SHP77 treated with DMSO at 0.1 percent for 48 hours (cell line): ENCODE results near the gene TUBA4A.
"Not testable (repeated sequence)": the region's sequence is repeated elsewhere in the genome, so short reads cannot be mapped to it uniquely, and the experiment has no call there.

Experiments used
- DNase-seq: peaks from one replicate; lab custom pipeline; 2025; lab: John Stamatoyannopoulos, UW

TUBA4A gene

DNA sequence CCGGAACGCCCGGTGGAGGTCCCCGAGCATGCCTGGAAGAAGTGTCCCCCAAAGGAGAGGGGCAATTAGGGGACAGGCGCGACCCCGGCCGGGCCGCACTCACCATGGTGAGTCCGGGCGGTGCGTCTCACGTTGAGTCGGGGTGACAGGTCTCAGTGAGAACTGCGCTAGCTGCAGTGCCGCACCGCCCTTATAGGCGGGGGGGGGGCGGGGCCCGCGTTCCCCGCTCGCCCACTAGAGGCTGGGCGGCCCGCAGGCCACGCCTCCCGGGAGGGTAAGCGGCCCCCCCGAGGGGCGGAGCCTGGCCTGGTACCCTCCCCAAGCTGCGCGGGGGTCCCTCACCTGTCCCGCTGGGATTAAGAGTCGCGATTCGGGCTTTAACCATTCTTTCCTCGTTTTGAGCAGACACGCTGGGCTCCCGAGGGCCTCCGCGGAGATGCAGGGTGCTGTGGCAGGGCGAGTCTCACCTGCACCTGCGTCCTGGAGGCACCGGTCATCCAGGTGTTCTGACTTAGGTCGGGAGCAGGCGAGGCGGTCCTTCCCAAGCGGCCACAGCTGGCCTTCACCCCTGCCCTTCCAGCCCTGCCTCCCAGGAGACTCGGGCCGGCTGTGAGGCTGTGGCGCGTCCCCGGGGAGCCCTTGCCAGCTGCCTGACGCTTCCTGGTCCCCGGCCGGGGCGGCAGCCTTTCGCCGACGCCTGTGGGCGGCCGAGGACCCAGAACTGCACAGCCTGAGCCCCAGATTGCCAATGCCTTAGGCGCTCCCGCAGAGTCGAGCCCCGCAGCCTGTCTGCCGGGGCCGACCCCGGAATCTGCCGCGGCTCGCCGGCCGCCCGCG lies at the start of gene TUBA4A:
TUBA4A (minus strand) TSS at position 166 of the 837 bp plus-strand sequence; CDS start at position 106, 60 bp downstream.
- DNase-seq = peak; percentile 61

GRCh38 chr2:219302412-219302968 lies 48.8 kb upstream of the TUBA4A start:
- DNase-seq = no peak

DNA sequence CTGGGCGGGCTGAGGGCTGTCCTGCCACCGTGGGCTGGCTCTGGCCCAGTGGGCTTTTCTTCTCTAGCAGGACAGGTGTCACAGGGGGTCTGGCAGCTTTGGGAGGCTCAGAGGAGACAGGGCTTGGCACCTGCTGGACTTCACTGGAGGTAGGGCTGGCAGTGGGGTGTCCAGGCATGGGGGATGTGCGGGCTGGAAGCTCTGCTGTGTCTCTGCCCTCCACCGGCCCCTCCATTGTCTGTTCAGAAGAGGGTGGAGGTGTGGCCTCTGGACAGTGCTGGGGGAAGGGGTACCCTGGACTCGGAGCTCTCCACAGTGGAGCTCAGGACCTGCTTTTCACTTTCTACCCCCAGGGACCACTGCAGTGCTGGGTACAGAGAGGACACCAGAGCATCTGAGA lies 46.3 kb upstream of the TUBA4A start:
- no peak for DNase-seq

DNA sequence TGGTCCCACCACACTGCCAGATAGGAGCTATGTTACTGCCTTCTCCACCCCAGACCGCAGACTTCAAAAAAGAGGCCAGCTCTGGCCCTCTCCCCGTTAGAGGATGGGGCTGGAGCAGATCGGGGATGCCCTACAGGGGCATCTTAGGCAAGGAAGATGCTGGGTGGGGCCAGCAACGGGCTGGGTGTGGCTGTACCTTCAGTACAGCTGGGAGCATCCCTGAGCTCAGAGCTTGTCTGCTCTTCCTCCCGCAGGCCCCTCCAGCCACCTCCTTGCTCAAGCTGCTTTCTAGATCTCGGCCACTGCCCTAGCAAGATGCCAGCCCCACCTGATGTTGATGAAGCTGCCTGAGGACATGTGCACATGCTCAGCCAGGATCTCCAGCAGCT lies 45.6 kb upstream of the TUBA4A start:
- DNase-seq = no peak

DNA sequence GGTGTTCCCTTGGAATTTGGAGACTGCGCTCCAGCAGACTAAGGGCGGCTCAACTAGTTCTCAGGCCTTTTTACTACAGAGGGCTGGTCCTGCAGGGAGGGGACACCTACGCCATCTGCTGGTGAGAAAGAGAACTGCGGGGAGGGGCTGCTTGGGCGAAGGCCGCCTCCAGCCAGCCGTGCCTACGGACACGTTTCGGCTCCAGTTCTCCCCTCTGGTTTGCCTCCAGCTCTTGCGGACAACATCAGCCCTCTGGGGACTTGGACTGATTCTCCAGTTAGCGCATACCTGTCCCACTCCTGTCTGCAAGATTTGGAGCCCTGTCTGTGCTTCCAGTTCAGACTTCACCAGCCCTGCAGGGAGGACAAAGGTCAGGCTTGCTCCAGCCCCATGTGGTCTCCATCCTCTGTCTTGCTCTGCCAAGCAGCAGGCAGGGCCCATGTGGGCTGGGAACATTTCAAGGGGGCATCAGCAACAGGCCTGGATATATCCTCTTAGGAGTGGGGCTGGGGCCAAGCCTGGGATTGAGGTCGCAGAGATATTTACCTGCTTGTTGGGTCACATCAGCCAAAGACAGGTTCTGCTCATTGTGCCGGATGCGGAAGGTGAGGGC lies 45.1 kb upstream of the TUBA4A start:
- peak; percentile 44 for DNase-seq

DNA sequence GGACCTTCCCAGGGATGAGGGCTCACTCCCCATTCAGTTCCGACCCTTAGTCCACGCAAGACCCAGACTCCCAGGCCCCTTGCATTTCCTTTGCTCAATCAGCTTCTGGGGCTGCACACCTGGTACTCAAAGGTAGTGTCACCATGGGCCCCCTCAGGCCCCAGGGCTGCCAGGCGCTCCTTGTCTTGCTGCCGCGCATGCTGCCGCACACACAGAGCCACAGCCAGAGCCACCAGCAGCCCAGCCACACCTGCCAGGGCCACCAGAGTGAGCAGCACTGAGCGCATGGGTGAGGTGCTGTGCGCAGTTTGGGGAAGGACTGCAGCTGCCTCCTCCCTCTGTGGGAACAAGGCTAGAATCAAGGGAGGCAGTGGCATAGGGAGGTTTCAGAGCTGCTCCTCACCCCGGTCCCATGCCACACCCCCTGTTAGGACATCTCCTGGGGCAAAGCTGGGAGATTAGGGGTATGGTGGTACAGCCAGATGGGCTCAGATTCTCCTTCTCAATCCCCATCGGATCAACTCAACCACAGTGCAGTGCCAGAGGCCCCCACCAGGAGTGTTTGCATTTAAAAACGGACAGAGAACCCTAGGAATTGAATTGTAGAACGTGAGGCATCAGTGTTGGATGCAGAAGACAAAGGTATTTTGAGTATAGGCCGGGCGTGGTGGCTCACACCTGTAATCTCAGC lies 44.2 kb upstream of the TUBA4A start:
- no peak for DNase-seq

DNA sequence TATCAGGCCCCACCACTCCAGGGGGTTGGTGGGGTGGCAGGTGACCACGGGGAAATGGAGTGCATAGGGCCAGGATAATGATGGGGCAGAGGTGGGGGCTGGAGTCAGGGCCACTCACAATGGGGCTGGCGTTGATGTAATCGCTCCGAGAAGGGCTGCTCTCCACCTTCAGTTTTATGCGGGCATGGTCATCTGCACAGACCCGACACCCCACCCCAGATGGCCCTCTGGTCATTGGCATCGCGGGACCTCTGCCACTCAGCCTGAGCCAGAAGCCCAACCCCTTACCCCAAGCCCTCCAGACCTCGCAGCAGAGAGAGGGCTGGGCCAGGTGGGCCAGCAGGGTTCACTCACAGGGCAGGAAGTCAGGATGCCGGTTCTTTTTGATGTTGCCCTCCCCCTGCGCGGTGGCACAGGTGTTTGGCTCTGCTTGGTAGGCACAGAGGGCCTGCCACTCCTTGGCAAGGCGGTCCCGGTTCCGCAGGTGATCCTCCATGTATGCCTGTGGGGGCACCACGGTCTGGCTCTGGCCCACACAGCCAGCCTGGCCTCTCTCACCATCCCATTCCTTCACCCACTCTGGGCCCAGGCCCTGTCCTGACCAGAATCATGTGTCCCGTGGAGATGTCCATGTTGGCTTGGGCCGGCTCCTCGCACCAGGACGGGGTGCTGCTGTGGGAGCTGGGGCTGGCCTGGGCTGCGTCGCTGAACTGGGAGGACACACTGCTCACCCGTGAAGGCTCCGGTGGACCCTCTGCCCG lies 43.1 kb upstream of the TUBA4A start:
- DNase-seq = no peak

DNA sequence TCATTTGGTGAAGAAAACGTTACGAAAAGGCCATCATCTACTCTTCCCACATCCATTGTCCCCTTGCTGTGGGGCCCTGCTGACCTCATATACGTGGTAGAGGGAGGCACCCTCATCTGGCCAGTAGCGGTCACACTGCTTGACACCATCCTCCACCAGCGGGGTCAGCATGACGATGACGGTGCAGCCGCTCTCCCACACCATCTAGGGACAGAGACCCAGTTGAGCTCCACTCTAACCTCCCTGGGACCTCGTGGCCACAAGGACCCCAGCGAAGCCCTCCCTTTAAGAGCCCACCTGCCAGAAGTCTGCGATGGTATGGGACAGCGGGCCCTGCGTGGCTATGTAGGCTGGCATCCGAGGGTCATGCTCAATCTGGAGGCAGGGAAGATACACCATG lies 42.4 kb upstream of the TUBA4A start:
- no peak for DNase-seq

DNA sequence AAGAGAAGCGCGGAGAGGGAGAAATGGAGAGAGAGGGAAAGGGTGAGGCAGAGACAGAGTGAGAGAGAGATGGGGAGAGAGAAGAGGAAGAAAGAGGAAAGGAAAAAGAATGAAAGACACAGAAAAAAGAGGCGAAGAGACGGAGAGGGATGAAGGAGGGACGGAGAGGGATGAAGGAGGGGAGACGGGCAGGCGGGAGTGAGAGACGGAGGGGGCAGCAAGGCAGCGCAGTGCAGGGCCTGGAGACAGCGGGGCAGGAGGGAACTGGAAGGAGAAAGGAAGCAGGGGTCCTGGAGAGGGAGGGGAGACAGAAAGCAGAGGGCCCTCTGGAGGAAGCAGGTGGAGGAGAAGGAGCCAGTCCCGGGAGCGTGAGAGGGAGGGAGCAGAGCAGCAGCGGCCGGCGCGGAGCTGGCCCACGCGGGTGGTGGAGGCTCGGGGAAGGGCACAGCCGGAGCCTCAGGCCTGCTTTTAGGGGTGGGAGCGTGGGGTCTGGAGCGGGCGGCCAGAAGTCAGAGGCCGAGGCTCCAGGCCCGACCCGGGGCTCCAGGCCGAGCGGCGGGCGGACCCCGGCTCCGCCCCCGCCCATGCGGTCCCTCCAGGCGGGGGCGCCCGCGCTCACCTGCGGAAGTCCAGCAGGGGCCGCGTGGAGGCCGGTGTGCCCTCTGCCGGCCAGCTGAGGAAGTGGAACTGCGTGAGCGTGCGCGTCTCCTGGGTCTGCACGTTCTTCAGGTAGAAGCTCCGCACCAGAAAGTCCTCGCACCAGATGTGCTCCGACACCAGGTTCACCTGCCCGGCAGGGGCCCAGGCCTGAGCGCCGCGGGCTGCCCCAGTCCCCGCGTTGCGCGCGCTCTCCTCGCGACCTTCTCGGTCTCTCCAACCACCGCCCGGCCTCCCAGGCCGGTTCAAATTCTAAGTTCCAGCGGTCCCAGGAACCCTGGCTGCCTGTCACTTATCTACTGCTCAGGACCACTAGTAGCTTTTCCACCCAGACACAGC lies 40.9 kb upstream of the TUBA4A start:
- DNase-seq = no peak

GRCh38 chr2:219293736-219294231 lies 40.1 kb upstream of the TUBA4A start:
- DNase-seq = no peak

DNA sequence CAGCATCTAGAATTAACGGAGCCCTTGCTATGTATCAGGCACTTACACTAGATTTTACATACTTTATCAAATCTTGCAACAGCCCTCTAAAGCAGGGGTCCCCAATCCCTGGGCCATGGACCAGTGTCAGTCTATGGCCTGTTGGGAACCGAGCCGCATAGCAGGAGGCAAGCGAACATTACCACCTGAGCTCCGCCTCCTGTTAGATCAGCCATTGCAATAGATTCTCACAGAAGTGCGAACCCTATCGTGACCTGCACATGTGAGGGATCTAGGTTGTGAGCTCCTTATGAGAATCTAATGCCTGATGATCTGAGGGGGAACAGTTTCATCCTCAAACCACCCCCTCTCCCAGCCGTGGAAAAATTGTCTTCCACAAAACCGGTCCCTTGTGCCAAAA lies 38.9 kb upstream of the TUBA4A start:
- DNase-seq = no peak

- DNase-seq = no peak
These were observed 38.3 kb upstream of the TUBA4A start for GRCh38 chr2:219291910-219292490.

- DNase-seq = no peak
These were observed 37.7 kb upstream of the TUBA4A start for GRCh38 chr2:219291394-219291793.

DNA sequence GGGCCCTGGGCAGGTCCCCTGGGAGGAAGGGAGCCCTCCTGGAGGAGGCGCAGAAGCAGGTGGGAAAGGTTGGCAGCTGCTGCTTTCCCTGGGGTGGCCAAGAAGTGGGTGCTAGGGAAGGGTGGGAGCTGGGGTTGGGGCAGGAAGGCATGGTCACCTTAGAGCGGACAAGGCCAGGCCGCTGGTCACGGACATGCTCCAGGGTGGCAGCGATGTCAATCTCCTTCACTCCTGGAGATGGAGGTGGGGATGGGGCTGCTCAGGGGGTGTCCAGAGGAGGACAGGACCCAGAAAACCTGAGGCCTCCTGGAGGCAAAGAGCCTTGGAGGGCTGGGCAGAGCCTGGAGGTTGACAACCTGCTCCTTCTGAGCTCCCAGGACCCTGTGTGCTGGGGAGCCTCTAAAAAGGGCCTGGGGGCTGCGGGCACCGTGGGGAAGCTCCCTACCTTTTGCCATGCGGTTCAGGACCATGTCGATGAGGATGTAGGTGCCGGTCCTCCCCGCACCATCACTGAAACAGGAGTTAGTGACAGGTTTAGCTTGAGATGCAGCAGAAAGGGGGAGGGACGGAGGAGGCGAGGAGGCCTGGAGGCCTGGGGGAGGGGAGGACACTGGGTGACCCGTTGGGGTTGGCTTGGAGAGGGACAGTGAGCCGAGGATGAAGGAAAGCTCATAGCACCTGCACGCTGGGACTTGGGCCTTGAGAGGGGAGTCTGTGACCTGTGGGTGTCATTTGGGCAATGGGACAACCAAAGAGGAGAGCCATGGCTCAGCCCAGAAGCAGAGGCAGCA lies 36.9 kb upstream of the TUBA4A start:
- no peak for DNase-seq

GRCh38 chr2:219289537-219290361 lies 36.0 kb upstream of the TUBA4A start:
- DNase-seq = no peak

GRCh38 chr2:219289195-219289536 lies 35.4 kb upstream of the TUBA4A start:
- DNase-seq = no peak

- no peak for DNase-seq
These were observed 34.0 kb upstream of the TUBA4A start for GRCh38 chr2:219287580-219288265.

GRCh38 chr2:219287116-219287440 lies 33.4 kb upstream of the TUBA4A start:
- DNase-seq = not testable (repeated sequence)
